Neural crest cell (in vitro differentiated cells): ENCODE measurements around the gene LCN1. TPM values are rescaled to one million over a fixed set of nuclear protein-coding genes. Genes with fewer than 3 reads are reported as not detected.

Source experiments
- DNase-seq: peaks from one replicate; pipeline ENCODE4 v3.0.0; 2021; ENCODE audit warnings: low read depth, mixed read lengths, low spot score
- H3K27ac Mint-ChIP-seq: one replicate; pipeline ENCODE4 v1.8.0; 2021; ENCODE audit warnings: mild to moderate bottlenecking, mixed read lengths; ENCODE audit not compliant: unreplicated experiment
- H3K27me3 Mint-ChIP-seq: 2 replicates; pipeline ENCODE4 v1.8.0; 2021; ENCODE audit warnings: low read depth, mild to moderate bottlenecking, mixed read lengths
- H3K36me3 Mint-ChIP-seq: 2 replicates; pipeline ENCODE4 v1.8.0; 2021; ENCODE audit warnings: low read depth, mild to moderate bottlenecking, mixed read lengths
- H3K4me1 Mint-ChIP-seq: 2 replicates; pipeline ENCODE4 v1.8.0; 2021; ENCODE audit warnings: mixed read lengths
- H3K4me3 Mint-ChIP-seq: one replicate; pipeline ENCODE4 v1.8.0; 2021; ENCODE audit warnings: mild to moderate bottlenecking, mixed read lengths
- H3K9me3 Mint-ChIP-seq: 2 replicates; pipeline ENCODE4 v1.8.0; 2021; ENCODE audit warnings: mixed read lengths
- CTCF ChIP-seq: fragments of 200-600 bp; sonication (generic); conservative IDR thresholded peaks from 2 replicates; pipeline ENCODE4 v1.5.0; 2021; ENCODE audit warnings: antibody characterized with exemption, mild to moderate bottlenecking
- total RNA-seq: library from RNA; stranded (reverse); gene quantifications from 2 replicates; pipeline ENCODE4 v1.2.1, GENCODE V29; 2021

The LCN1 gene
- total RNA-seq, 1 donor from 2014 or later, result not detected

- no peaks in the 10 kb centered on the region for H3K27me3 Mint-ChIP-seq
These were observed 21.7 kb upstream of the LCN1 start for GRCh38 chr9:135499326-135500070.

GRCh38 chr9:135500071-135500524 lies 21.1 kb upstream of the LCN1 start:
- peaks cover 18% of the 10 kb centered on the region for H3K4me1 Mint-ChIP-seq
- H3K9me3 Mint-ChIP-seq, result no peaks in the 10 kb centered on the region
- DNase-seq, result peak; percentile 37
- no peaks in the 10 kb centered on the region for H3K27me3 Mint-ChIP-seq
- H3K4me3 Mint-ChIP-seq, result peak overlapping the region; percentile 89
- no peak overlapping the region for H3K27ac Mint-ChIP-seq
- TF ChIP-seq CTCF, result no peak
- peaks cover 4% of the 10 kb centered on the region for H3K36me3 Mint-ChIP-seq

More at GRCh38 chr9:135499326-135500070, 21.7 kb upstream of the LCN1 start:
- no peaks in the 10 kb centered on the region for H3K9me3 Mint-ChIP-seq
- H3K36me3 Mint-ChIP-seq, result peaks cover 1% of the 10 kb centered on the region
- peak overlapping the region; percentile 19 for H3K27ac Mint-ChIP-seq
- DNase-seq, result peak; percentile 89
- TF ChIP-seq CTCF, result no peak
- H3K4me3 Mint-ChIP-seq, result peak overlapping the region; percentile 89
- H3K4me1 Mint-ChIP-seq, result peaks cover 14% of the 10 kb centered on the region

- H3K4me3 Mint-ChIP-seq, result peak within 1 kb of the TSS; percentile 90
- peak within 1 kb of the TSS; percentile 97 for H3K27ac Mint-ChIP-seq
- H3K4me1 Mint-ChIP-seq, result peaks cover 18% of the 10 kb centered on the region
- H3K27me3 Mint-ChIP-seq, result no peaks in the 10 kb centered on the region
- peak; percentile 82 for TF ChIP-seq CTCF
- no peaks in the 10 kb centered on the region for H3K9me3 Mint-ChIP-seq
- DNase-seq, result peak; percentile 94
- peaks cover 4% of the 10 kb centered on the region for H3K36me3 Mint-ChIP-seq
These were observed 20.5 kb upstream of the LCN1 start, which contains the start of gene MRPS2 for GRCh38 chr9:135500525-135501260. Gene MRPS2 (plus strand): TSS chr9:135500682. CDS start chr9:135500711, 29 bp downstream.

- peaks cover 4% of the 10 kb centered on the region for H3K36me3 Mint-ChIP-seq
- TF ChIP-seq CTCF, result no peak
- H3K4me1 Mint-ChIP-seq, result peaks cover 18% of the 10 kb centered on the region
- H3K9me3 Mint-ChIP-seq, result no peaks in the 10 kb centered on the region
- peak overlapping the region; percentile 90 for H3K4me3 Mint-ChIP-seq
- DNase-seq, result no peak
- peak overlapping the region; percentile 57 for H3K27ac Mint-ChIP-seq
- no peaks in the 10 kb centered on the region for H3K27me3 Mint-ChIP-seq
These were observed 19.7 kb upstream of the LCN1 start for GRCh38 chr9:135501261-135502167.
